Right hindlimb (tissue), 1 donor: ENCODE results near the gene CAPN11.
"Not testable (repeated sequence)": the region's sequence is repeated elsewhere in the genome, so short reads cannot be mapped to it uniquely, and the experiment has no call there.

ENCODE experiments used
- DNase-seq: peaks from one replicate; pipeline ENCODE4 v3.0.0-alpha.2; 2018

CAPN11 gene

DNA sequence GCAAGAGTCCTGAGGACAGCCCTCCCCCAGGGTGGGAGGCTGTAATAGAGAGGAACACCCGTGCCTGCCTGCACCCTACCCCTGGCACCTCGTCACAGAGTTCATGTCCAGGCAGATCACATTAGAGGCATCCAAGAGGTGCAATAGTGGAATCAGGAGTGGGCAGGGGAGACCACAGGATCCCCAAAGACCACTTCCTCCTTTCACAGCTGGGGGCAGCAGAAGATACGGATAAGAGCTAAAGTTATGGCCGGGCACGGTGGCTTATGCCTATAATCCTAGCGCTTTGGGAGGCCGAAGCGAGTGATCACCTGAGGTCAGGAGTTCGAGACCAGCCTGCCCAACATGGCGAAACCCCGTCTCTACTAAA is 1.5 kb upstream of the CAPN11 start:
- no peak for DNase-seq

DNA sequence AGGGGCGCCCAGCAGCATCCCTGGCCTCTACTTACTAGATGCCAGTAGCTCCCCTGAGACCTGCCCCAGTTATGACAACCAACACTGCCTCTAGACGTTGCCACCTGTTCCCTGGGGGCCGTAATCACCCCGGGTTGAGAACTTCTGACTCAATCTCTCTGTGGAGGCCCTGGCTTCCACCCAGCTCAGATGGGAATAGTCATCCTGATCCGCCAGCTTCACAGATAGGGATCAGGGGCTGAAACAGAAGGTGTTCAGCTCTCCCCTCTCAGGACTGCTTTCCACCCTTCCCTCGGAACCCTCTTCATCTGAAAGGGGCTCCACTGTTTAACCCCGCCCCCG is 3.3 kb downstream of the CAPN11 start:
- no peak for DNase-seq

- no peak for DNase-seq
Measured at GRCh38 chr6:44162876-44163625, 4.4 kb downstream of the CAPN11 start.

- DNase-seq: no peak
Measured at GRCh38 chr6:44166116-44166515, 7.5 kb downstream of the CAPN11 start.

DNA sequence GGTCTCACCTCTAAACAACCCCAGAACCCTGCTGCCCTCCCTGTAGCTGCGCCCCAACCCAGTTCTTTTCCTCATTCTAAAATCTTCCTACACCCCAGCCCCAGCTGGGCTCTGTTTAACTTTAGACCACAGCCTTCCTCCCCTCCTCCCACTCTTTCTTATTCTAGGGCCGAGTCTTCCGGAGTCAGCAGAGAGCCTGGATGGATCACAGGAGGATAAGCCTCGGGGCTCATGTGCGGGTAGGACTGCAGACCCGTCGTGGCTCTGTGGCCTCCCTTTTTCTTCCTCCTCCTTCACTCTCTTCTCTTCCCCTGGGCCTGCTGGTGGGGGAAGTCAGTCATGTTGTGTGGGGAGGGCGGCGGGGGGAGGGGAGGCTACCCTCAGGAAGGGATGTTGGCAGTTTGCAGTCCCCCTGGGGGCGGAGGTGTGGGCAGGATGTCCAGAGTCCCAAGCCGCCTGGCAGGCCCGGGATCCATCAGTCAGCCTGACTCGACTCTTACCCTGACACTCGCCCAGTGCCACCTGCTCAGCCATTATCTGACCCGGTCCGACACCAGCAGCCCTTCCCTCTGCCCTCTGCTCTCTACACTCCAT is 8.1 kb downstream of the CAPN11 start:
- no peak for DNase-seq

GRCh38 chr6:44167567-44167966 is 8.9 kb downstream of the CAPN11 start:
- DNase-seq: no peak

DNA sequence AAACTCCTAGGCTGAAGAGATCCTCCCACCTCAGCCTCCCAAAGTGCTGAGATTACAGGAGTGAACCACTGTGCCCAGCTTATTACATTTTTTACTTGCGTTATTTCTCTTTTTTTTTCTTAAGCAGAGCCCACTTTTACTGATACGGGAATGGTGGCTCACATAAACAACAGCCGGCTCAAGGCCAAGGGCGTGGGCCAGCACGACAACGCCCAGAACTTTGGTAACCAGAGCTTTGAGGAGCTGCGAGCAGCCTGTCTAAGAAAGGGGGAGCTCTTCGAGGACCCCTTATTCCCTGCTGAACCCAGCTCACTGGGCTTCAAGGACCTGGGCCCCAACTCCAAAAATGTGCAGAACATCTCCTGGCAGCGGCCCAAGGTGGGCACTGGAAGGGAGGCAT is 10.5 kb downstream of the CAPN11 start:
- DNase-seq: no peak

GRCh38 chr6:44169886-44170570 is 11.4 kb downstream of the CAPN11 start:
- peak; percentile 11 for DNase-seq

DNA sequence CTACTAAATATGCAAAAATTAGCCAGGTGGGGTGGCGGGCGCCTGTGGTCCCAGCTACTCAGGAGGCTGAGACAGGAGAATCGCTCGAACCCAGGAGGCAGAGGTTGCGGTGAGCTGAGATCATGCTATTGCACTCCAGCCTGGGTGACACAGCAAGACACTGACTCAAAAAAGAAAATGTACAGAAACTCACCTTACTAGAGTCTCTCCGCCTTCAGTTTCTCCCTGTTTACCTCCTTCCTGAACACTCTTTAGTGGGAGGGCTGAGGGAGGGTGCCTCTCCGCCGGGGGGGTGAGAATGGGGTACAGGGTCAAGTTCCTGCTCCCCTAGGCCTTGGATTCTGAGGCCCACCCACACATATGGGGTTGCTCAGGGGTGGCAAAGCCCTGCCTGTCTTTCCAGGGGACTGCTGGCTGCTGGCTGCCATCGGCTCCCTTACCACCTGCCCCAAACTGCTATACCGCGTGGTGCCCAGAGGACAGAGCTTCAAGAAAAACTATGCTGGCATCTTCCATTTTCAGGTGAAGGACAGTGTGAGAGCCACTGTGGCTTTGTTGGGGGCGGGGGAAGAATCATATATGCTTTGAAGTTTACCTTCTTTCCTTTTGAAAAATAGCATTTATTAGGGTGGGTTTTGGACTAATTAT is 13.4 kb downstream of the CAPN11 start:
- peak; percentile 12 for DNase-seq

DNA sequence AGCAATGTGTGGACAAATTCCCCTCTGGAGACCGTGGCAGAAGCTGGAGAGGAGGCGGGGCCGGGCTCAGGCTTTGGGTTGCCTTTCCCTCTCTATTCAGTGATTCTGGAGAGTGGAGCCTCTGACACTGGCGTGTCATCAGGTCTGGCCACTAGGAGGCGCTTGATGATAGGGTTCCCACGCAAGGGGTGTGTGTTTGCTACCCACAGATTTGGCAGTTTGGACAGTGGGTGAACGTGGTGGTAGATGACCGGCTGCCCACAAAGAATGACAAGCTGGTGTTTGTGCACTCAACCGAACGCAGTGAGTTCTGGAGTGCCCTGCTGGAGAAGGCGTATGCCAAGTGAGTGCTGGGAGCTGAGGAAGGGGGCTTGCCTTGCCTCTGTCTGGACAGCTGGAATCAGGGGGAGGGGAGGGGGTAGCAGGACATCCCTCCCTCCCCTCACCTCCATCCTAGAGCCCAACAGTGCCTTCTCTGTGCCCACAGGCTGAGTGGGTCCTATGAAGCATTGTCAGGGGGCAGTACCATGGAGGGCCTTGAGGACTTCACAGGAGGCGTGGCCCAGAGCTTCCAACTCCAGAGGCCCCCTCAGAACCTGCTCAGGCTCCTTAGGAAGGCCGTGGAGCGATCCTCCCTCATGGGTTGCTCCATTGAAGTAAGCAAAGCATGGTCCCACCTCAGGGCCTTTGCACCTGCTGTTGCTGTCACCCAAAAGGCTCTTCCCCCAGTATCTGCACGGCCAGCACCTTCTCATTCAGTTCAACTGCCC is 14.3 kb downstream of the CAPN11 start:
- DNase-seq: peak; percentile 87

DNA sequence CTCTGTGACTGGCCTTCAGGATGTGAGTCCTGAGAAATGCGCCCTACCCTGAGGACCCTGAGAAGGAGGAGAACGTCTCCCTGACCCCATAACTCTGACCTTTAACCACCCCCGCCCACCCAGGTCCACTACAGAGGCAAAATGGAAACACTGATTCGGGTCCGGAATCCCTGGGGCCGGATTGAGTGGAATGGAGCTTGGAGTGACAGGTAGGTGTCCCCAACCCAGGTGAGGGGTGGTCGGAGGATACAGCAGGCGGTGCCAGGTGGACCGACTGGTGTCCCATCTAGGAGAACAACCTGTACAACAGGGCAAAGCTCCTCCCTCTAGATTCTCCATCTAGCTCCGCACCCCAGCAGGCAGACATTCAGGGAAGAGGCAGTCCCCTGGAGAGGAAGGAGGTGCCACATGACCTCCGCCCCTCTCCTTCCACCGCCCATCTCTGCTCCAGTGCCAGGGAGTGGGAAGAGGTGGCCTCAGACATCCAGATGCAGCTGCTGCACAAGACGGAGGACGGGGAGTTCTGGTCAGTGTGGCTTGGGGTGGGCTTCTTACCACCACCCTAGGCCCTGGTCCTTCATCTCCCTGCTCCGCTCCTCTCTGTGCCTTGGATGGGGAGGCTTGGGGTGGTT is 17.6 kb downstream of the CAPN11 start:
- DNase-seq: no peak

GRCh38 chr6:44176762-44177509 is 18.3 kb downstream of the CAPN11 start:
- no peak for DNase-seq

- no peak for DNase-seq
Measured at GRCh38 chr6:44177691-44178423, 19.2 kb downstream of the CAPN11 start.

DNA sequence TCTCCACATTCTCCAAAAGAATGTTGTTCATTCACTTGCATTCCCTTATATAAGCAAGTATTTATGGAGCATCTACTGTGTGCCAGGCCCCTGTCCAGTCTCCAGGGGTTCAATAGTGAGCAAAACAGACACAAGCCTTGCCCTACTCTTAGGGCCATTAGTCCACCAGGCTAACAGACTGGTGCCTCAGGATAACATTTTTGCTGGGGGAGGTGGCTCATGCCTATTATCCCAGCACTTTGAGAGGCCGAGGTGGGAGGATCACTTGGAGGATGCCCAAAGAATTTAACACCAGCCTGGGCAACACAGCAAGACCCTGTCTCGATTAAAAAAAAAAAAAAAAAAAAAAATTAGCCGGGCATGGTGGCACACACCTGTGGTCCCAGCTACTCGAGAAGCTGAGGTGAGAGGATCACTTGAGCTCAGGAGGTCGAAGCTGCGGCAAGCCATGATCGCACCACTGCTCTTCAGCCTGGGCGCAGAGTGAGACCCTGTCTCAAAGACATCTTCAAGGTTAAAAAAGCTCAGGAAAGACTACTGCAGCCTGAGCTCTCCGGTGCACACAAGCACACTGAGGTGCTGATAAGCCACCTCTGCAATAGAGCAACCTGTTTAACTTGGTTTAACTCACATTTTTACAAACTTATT is 19.9 kb downstream of the CAPN11 start:
- DNase-seq: no peak

- DNase-seq: no peak
Measured at GRCh38 chr6:44179072-44179536, 20.5 kb downstream of the CAPN11 start.

DNA sequence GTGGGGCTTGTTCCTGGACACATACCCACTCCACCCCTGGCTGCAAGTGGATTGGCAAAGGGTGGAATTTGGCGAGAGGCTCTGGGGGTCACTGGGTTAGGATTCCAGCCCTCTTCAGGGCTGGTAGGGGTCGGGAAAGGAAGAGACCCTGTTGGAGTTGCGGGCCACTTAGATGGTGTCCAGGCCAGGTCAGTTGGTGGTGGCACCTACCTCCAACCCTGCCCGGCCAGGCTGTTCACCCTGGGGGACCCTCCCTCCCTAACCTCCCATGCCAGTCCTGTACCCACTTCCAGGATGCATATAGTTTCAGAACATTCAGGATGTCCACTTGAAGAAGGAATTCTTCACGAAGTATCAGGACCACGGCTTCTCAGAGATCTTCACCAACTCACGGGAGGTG is 21.0 kb downstream of the CAPN11 start:
- no peak for DNase-seq

GRCh38 chr6:44180406-44180805 is 21.8 kb downstream of the CAPN11 start:
- DNase-seq: no peak

DNA sequence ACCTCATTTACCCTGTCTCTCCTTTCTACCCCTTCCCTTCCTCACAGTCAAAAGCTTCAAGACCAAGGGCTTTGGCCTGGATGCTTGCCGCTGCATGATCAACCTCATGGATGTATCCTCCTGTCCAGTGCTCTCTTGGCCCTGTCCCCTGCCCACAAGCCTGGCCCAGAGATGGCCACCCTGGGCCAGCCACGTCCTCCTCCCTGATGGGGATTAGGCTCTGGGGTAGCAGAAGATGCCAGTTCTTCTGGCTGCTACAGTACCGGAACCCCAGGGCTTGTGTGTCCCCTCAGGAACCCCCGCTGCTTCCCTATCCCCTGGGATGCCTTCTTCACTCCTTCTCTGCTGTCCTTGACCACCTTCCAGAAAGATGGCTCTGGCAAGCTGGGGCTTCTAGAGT is 22.3 kb downstream of the CAPN11 start:
- DNase-seq: no peak

DNA sequence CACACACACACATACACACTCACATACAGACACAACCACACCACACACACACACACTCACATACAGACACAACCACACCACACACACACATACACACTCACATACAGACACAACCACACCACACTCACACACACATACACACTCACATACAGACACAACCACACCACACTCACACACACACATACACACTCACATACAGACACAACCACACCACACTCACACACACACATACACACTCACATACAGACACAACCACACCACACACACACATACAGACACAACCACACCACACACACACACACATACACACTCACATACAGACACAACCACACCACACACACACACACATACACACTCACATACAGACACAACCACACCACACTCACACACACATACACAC is 23.2 kb downstream of the CAPN11 start:
- not testable (repeated sequence) for DNase-seq

DNA sequence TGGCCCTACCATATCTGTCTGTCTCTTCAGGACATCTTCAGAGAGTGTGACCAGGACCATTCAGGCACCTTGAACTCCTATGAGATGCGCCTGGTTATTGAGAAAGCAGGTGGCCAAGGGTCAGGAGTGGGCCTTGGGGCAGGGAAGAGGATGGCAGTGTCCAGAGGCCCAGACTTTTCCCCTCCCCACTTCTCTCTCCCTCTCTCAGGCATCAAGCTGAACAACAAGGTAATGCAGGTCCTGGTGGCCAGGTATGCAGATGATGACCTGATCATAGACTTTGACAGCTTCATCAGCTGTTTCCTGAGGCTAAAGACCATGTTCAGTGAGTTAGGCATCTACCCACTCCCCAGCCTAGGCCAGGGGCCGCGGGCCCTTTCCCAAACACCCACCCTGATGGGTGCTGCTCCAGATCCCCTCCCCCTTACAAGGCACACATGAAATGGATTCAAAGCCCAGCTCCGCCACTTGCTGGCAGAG is 24.3 kb downstream of the CAPN11 start:
- DNase-seq: no peak
